GM10266 (cell line): ENCODE measurements around the gene MKI67.
A peak's percentile ranks its signal among the peaks of the same experiment; 100 is the strongest.

Source experiments
- DNase-seq: peaks from one replicate; pipeline ENCODE4 v3.0.0; 2012; ENCODE audit errors: extremely low spot score
- TF ChIP-seq, protein P1 (sequence below): IDR thresholded peaks from 2 replicates; pipeline ENCODE4 v1.5.1; 2012; ENCODE audit warnings: mild to moderate bottlenecking, low read depth; ENCODE audit not compliant: control insufficient read depth, insufficient read depth; ENCODE audit errors: missing control alignments

MKI67 gene

DNA sequence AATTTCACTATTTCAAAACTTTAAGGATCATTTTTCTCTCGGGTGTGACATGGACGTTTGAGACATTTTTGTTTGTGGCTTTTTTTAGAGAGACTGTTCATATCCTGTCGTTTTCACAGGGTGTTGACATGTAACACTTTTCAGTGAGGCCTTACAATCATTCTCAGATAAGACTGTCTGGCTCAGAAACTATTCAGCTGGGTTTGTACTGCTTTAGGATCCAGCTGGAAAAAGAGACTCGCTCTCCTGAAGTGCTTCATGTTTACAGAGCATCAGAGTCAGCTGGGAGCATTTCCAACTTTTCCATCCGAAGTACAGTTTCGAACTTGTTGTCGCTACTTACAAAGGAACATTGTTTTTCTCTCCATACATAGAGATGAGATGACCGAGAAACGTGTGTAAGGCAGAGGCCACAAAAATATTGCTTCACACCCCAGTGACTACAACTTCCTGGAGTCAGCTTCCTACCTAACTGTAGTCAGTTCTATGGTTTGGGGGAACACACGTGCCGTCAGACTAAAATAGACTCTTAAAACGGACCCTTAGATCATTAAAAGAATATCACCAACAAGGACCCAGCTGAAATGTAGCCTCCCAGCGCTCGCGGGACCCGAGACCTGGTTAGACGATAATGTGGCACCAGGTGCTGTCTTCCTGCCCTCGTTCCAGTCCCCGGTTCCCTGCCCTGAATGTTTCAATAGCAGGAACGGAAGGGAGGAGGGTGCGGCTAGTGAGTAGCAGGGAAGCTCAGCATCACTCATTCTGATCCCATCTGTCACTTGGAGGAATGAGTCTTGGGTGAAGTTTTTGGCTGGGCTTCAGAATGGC is 78.0 kb downstream of the MKI67 start:
- no peak for DNase-seq
- TF ChIP-seq, protein P1, sequence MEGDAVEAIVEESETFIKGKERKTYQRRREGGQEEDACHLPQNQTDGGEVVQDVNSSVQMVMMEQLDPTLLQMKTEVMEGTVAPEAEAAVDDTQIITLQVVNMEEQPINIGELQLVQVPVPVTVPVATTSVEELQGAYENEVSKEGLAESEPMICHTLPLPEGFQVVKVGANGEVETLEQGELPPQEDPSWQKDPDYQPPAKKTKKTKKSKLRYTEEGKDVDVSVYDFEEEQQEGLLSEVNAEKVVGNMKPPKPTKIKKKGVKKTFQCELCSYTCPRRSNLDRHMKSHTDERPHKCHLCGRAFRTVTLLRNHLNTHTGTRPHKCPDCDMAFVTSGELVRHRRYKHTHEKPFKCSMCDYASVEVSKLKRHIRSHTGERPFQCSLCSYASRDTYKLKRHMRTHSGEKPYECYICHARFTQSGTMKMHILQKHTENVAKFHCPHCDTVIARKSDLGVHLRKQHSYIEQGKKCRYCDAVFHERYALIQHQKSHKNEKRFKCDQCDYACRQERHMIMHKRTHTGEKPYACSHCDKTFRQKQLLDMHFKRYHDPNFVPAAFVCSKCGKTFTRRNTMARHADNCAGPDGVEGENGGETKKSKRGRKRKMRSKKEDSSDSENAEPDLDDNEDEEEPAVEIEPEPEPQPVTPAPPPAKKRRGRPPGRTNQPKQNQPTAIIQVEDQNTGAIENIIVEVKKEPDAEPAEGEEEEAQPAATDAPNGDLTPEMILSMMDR = no peak

DNA sequence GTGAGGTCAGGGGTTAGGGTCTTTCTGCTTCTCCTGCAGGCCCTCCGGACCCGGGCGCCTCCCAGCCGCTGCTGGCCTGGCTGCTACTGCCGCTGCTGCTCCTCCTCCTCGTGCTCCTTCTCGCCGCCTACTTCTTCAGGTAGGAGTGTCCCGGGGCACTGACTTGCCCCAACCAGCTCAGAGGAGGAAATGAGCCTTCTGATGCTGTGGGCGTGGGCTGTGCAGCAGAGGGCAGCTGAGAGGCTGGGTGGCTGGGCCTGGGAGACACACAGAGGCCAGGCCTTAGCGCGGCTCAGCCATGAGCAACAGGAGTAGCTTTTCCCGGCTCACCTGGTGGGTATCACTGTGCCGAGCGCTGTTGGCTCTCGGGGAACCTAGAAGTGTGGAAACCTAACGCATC is 78.9 kb downstream of the MKI67 start:
- TF ChIP-seq, protein P1 = no peak

DNA sequence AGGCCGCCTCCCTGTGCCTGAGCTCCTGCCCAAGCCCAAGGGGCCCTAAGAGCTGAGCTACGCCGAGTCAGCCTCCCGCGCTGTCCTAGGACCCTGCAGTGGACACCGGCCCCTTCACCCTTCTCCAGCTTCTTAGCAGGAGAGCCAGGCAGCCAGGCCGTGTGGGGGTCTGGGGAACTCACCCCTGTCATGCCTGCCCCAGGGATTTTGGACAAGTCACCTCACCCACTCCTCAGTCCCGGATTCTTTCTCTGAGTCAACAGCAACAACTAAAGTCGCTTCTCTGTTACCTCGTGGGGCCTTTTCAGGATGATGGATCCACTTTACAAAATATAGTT is 79.3 kb downstream of the MKI67 start:
- no peak for DNase-seq
- TF ChIP-seq, protein P1 = no peak

More for the DNA sequence above, 78.9 kb downstream of the MKI67 start:
- peak; percentile 84 for DNase-seq
